HG02642 (cell line): ENCODE data around the gene PKD2.

ENCODE experiments used
- ATAC-seq: cut with Tn5 transposase; IDR thresholded peaks from one replicate; pipeline ENCODE4 v1.9.1; 2021; ENCODE audit warnings: mild to moderate bottlenecking; ENCODE audit not compliant: unreplicated experiment, poor library complexity

PKD2 gene

DNA sequence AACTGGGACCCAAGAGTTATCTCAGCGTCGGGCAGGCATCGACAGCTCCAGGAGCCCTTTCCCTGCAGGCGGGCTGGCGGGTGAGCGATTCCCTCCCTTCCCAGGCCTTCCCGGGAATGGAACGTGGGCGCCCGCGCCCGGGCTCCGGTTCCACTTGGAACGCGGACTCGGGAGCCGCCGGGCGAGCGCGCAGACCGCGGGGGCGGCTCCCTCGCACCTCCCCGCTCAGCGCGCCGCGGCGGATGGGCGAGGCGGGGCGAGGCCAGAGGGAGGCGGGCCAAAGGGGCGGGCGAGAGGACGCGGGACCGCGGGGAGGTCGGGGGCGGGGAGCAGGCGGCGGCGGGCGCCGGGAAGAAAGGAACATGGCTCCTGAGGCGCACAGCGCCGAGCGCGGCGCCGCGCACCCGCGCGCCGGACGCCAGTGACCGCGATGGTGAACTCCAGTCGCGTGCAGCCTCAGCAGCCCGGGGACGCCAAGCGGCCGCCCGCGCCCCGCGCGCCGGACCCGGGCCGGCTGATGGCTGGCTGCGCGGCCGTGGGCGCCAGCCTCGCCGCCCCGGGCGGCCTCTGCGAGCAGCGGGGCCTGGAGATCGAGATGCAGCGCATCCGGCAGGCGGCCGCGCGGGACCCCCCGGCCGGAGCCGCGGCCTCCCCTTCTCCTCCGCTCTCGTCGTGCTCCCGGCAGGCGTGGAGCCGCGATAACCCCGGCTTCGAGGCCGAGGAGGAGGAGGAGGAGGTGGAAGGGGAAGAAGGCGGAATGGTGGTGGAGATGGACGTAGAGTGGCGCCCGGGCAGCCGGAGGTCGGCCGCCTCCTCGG, at the start of gene PKD2:
TSS of gene PKD2 (plus strand) at position 332 of the 818 bp plus-strand sequence. CDS start at position 431, 99 bp downstream.
- ATAC-seq = peak; percentile 91

DNA sequence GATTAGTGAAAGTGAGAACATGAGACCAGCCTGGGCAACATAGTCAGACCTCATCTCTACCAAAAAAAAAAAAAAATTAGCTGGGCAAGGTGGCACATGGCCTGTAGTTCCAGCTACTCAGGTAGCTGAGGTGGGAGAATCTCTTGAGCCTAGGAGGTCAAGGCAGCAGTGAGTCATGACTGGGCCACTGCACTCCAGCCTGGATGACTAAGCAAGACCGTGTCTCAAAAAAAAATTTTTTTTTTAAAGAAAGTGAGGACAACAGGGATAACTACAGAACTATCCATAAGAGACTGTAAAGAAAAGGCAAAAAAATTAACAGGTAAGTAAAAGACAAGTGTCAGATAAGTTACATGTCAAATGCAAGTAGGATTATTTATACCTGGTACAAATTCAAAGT, 45.4 kb upstream of the PKD2 start:
- no peak for ATAC-seq

DNA sequence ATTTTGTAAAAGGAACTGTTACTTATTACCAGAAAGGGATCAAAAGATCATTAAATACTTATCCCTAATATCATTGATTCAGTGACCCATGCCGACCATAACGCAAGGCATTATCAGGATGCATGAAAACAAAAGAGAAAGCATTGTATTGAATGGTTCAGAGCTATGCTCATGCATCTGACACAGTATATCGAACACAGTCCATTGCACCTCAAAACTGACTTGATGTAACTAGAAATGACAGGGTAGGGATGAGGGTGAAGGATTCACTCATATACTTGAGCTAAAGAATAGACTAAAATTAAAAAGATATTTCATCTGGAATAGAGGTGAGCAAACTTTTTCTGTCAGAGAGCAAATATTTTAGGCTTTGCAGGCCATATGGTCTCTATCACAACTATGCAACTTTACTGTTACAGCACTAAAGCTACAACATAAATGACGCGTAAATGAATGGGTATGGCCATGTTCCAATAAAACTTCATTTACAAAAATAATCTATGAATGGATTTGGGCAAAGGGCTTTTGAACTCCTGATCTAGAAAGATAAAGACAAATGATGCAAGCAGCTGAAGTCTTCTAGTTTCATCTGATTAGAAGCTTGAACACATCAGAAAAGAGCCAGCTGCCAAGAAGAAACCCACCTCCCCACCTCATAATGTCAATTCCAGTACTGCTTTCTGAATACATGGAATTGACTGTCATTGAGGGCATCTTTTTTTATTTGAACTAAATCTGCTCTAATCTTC, 44.9 kb upstream of the PKD2 start:
- ATAC-seq = no peak

DNA sequence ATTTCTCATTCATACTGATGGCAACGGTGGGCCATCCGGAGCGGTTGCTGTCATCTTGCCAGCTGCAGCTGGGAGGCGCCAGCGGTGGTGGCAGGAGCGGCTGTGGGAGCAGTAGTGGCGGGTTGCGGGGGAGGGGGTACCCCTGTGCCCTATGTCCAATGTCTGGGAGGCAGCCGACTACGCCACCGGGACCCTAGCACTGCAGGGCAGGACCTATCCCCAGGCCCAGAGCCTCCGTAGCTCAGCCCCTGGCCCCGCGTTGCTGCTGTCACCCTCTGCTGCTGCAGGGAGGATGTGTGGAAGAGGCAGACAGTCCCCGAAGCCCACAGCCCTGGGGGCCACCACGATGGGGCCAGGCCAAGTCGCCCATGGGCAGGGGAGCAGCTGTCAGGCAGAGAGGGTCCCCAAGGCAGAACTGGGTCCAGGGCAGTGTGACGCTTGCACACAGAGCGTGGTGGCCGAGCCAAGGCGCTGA, 41.9 kb upstream of the PKD2 start:
- no peak for ATAC-seq

GRCh38 chr4:87966095-87966496, 41.3 kb upstream of the PKD2 start:
- no peak for ATAC-seq

- no peak for ATAC-seq
These were observed 40.2 kb upstream of the PKD2 start for GRCh38 chr4:87967193-87967592.

DNA sequence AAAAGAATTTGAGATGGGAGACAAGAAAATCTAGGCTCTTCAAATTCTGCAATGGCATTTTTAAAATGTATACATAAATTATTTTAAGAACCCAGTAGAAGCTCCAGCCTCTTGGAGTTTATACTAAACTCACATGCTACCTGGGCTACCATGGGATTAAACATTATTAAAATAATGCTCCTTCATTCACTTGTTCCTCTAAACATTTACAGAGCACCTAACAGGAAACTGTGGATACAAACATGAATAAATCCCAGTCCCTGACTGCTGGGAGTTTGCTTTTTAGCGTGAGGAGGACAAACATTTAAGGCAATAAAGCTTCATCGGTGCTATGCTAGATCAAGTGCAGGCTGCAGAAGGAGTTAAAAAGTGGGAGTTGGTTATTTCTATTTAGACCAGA, 37.3 kb upstream of the PKD2 start:
- ATAC-seq = no peak

- ATAC-seq = no peak
These were observed 35.6 kb upstream of the PKD2 start for GRCh38 chr4:87971866-87972265.

DNA sequence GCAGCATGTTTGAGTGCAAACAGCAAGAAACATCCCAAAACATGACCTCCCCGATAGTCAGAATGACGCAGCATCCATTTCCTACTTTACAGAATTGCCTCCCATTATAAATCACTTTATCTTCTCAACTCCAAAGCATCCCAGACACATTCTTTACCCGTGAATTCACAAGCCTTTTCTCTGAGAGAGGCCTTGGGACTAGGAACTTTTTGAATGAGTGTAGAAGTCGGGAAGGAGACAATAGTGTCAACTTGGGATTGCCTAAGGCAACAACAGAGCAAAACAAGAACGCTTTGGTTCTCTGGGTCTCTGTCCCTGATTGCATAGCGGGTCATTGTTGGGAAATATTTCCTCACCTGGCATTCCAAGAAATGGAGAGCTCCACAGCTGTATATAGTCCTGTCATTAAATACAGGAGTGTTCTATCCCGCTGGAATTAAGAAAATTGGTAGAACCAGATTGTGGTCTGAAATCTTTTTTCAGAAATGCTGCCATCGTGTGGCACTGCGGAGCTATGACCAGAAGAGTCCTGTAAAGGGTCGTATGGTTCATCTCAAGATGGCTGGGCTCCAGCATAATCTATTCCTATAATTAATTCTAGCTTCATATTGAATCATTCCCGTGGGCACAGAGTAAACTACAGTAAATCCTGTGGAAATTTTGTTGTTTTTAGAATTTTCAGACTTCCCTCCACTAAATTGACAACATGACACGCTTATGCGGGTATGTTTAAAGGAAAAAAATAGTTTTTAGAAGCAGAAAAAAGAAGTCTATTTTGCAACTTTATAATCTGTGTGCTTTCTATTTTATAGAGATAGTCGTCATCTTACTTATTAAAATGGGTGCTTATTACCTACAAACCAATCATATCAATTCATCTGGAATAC, 33.9 kb upstream of the PKD2 start:
- peak; percentile 81 for ATAC-seq

DNA sequence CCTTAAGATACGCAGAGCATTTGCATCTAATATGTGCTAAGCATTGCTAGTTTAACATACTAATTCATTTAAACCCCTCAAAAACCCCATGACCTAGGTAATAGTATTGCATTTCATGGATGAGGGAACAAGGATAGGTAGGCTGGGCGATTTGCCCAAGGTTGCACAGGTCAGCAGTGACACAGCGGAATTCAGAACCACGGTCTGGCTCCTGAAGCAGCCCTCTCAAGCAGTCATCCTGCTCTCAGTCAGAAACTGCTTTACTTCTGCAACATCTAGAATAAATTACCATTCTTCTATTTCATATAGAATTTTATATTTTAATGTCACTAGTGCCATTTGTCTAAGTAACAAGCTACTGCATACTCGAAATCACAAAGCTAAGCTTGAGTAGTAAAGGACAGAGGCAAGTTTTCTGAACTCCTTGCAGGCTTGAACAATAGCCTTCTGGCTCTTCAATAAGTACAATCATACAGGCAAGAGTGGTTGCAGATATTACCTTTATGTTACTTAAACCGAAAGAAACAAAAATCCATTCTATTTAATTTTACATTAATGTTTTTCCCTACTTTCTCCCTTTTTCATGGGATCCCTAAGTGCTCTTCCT, 32.5 kb upstream of the PKD2 start:
- peak; percentile 28 for ATAC-seq

DNA sequence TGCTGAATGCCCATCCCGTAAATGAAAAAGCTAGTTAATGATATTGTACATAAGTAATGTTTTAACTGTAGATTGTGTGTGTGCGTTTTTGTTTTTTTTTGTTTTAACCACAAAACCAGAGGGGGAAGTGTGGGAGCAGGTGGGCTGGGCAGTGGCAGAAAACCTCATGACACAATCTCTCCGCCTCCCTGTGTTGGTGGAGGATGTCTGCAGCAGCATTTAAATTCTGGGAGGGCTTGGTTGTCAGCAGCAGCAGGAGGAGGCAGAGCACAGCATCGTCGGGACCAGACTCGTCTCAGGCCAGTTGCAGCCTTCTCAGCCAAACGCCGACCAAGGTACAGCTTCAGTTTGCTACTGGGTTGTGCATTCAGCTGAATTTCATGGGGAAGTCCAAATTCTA, 32.0 kb upstream of the PKD2 start, which contains the start of gene SPP1:
TSS of gene SPP1 (plus strand) at position 249 of the 400 bp plus-strand sequence. CDS start 1,182 bp downstream, outside the sequence.
- ATAC-seq = peak; percentile 79

DNA sequence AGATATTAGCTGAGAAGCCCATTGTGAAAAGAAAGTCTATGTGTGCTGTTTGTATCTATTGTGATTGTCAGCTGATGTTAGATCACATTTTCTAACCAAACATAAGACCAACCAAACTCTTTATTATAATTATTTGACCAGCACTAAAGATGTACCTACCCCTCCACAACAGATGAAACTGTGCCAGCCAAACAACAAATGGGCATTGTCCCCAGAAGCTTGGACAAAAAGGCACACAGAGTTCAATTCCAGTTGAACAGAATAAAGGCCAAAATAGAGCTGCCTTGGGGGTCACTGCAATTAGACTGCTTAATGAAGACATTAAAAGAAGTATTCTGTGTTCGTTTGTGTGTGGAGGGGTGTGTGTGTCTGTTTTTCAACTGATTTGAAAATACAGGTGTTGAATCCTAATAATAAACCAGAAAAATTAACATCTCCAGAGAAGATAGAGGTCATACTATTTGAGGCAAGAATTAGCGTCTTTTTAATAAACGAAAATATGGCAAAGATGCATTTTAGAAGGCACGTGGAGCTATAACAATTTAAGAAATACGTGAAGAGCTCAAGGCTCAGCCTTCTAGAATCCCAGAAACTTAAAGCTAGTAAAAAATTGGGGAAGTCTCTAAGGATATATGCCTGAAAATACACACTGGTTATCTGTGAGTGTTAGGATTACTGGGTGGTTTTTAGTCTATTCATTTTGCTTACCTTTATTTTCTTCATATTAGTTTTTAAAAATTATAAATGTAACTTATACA, 29.7 kb upstream of the PKD2 start:
- no peak for ATAC-seq

GRCh38 chr4:87978681-87979080, 28.8 kb upstream of the PKD2 start:
- no peak for ATAC-seq

DNA sequence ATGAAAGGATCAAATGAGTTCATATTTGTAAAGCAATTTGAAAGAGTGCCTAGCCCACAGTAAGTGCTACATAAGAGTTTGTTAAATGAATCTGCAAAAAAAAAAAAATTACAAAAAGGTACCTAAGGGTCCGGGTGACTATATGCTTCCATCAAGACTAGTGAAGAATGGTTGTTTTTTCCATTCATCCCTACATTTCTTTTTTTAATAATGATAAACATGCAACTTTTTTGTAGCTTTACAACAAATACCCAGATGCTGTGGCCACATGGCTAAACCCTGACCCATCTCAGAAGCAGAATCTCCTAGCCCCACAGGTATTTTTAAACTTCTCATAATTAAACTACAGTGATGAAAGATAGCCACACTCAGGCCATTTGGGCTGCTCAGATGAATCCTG, 27.6 kb upstream of the PKD2 start:
- no peak for ATAC-seq

- no peak for ATAC-seq
These were observed 25.9 kb upstream of the PKD2 start for GRCh38 chr4:87981486-87981885.

DNA sequence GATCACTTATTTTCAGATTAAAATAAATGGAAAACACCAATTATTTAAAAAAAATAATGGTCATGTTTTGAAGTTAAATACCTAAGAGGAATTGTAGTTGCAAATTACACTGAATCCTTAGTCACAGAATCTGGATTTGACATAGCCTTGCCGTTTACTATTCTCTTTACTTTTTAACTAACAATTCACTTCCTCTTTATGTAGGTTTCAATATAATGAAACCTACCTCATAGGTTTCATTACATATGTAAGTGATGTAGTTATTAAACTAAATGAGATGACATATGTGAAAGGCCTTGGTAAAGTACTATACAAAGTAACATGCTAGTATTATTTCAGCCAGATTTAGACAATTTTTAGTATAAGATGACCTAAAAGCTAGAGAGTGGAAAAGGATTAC, 25.4 kb upstream of the PKD2 start:
- ATAC-seq = no peak

- no peak for ATAC-seq
These were observed 24.9 kb upstream of the PKD2 start for GRCh38 chr4:87982446-87983010.

DNA sequence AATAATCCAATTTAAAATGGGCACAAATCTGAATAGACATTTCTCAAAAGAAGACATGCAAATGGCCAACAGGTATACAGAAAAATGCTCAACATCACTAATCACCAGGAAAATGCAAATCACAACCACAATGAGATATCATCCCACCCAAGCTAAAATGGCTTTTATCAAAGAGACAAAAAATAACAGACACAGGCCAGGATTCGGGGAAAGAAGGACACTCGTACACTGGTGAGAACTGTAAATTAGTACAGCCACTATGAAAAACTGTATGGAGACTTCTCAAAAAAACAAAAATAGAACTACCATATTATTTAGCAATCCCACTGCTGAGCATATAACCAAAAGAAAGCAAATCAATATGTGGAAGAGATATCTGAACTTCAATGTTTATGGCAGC, 23.4 kb upstream of the PKD2 start:
- no peak for ATAC-seq
